Measurements from ENCODE around the gene LY6G6C. TPM values are rescaled to one million over a fixed set of nuclear protein-coding genes. Genes with fewer than 3 reads are reported as not detected.
A peak's percentile ranks its signal among the peaks of the same experiment; 100 is the strongest.

Gene LY6G6C
- total and polyA plus RNA-seq, 2 of the 13 experiments (the other 11 are each of a cell fraction or from before 2014, with no cell fraction given), result 0.15 TPM; not detected in 1

DNA sequence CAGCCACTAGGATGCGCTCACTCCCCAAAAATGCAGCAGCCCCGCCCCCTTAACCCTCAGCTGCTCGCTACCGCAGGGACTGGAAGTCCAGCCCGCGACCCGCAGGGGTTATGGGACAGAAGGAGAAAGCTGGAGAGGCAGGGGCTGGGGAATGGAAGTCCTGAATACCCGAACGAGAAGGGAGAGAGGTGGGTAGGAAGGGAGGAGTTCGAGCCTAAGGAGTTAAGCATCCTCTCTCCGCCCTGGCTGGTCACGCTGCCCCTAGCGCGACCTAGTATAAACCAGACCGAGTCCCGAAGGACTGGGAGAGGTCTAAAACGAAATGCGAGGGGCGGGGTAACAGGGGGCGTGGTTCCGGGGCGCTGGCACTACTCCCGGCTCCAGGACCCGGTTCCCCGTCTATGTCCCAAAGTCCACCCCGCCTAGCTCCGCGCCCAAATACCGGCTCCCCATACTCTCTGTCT lies 8.0 kb upstream of the LY6G6C start (continued):
- TF ChIP-seq BRF2 (CRISPR knock-in tag; IDR thresholded peaks at IDR 0.05) (no peak), KLF12 (CRISPR knock-in tag; IDR thresholded peaks at IDR 0.05; ENCODE audit: borderline replicate concordance) (peak; percentile 86), FOXP4 (CRISPR knock-in tag; IDR thresholded peaks at IDR 0.05) (peak; percentile 59), SNAPC2 (CRISPR knock-in tag; IDR thresholded peaks at IDR 0.05) (0 out of 2 replicates have a peak, but pooled peaks have one; percentile 33), ZMYM2 (CRISPR knock-in tag; IDR thresholded peaks at IDR 0.05) (peak; percentile 68; the same call in 1 of the 2 replicates), SP1 (IDR thresholded peaks at IDR 0.05) (no peak), SP1 (CRISPR knock-in tag; IDR thresholded peaks at IDR 0.05) (peak; percentile 99), MED13 (CRISPR knock-in tag; IDR thresholded peaks at IDR 0.05) (0 out of 2 replicates have a peak, but pooled peaks have one; percentile 34), BCL3 (CRISPR knock-in tag; IDR thresholded peaks at IDR 0.05) (no peak; the same call in none of the 2 replicates), ZNF235 (CRISPR knock-in tag; IDR thresholded peaks at IDR 0.05; ENCODE audit: borderline replicate concordance) (no peak), ZMAT3 (CRISPR knock-in tag; conservative IDR thresholded peaks at IDR 0.05) (no peak; the same call in 1 of the 2 replicates), PCBP2 (optimal IDR thresholded peaks at IDR 0.05; ENCODE audit: low read depth, low read length, poor library complexity, severe bottlenecking) (peak; percentile 19), NR2F6 (IDR thresholded peaks at IDR 0.05) (0 out of 2 replicates have a peak, but pooled peaks have one; percentile 38), NR2F6 (CRISPR knock-in tag; IDR thresholded peaks at IDR 0.05) (peak; percentile 33), RXRA (CRISPR knock-in tag; IDR thresholded peaks at IDR 0.05) (peak; percentile 54; the same call in 1 of the 2 replicates), ZNF205 (CRISPR knock-in tag; IDR thresholded peaks at IDR 0.05) (0 out of 2 replicates have a peak, but pooled peaks have one; percentile 18), ZNF326 (CRISPR knock-in tag; IDR thresholded peaks at IDR 0.05; ENCODE audit: borderline replicate concordance) (no peak), ZNF678 (CRISPR knock-in tag; IDR thresholded peaks at IDR 0.05) (no peak), ZNF891 (CRISPR knock-in tag; IDR thresholded peaks at IDR 0.05) (peak; percentile 28; the same call in 1 of the 2 replicates), ZNF10 (CRISPR knock-in tag; IDR thresholded peaks at IDR 0.05; ENCODE audit: borderline replicate concordance, low read depth) (no peak)
- TF ChIP-seq, protein P1, sequence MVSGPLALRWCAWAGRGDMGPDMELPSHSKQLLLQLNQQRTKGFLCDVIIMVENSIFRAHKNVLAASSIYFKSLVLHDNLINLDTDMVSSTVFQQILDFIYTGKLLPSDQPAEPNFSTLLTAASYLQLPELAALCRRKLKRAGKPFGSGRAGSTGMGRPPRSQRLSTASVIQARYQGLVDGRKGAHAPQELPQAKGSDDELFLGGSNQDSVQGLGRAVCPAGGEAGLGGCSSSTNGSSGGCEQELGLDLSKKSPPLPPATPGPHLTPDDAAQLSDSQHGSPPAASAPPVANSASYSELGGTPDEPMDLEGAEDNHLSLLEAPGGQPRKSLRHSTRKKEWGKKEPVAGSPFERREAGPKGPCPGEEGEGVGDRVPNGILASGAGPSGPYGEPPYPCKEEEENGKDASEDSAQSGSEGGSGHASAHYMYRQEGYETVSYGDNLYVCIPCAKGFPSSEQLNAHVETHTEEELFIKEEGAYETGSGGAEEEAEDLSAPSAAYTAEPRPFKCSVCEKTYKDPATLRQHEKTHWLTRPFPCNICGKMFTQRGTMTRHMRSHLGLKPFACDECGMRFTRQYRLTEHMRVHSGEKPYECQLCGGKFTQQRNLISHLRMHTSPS (CRISPR knock-in tag; IDR thresholded peaks at IDR 0.05; ENCODE audit: low read depth), result no peak
- TF ChIP-seq, protein P2, sequence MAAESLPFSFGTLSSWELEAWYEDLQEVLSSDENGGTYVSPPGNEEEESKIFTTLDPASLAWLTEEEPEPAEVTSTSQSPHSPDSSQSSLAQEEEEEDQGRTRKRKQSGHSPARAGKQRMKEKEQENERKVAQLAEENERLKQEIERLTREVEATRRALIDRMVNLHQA (CRISPR knock-in tag; IDR thresholded peaks at IDR 0.05), result no peak

Measured in HepG2 (cell line).